ENCODE data around the gene ELF1.

DNA sequence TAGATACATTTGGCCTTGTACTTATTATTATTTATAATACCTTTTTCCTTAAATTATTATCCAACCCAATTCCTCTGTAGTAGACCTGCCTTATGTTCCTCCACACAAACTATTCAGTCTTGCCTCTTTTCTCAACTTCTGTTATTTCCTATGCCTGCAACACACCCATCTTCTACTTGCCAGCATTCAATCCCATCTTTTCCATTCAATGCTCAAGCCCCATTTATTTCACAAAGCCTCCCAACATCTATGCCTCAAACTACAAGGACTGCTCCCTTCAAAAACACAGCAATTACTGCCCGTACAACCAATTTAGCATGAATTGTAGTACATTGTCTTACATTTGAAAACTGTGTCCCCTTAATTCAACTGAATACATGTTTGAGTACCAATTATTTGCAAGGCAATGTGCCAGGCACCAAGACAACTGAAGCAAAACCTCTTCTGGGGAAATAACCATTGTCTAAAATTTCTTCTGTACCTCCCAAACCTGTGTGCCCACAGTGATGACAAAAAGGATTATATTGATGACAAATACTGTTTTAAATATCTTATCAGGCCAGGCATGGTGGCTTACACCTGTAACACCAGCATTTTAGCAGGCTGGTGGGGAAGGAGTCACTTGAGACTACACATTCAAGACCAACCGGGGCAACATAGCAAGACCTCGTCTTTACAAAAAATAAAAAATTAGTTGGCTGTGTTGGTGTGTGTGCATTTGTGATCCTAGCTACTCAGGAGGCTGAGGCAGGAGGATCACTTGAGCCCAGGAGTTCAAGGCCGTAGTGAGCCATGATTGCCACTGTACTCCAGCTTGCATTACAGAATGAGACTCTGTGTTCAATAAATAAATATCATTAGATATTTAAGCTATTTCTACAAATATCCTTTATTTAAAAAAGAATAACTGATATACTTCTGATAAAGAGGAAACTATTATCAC lies 35.1 kb downstream of the ELF1 start:
- TF ChIP-seq, protein P1, sequence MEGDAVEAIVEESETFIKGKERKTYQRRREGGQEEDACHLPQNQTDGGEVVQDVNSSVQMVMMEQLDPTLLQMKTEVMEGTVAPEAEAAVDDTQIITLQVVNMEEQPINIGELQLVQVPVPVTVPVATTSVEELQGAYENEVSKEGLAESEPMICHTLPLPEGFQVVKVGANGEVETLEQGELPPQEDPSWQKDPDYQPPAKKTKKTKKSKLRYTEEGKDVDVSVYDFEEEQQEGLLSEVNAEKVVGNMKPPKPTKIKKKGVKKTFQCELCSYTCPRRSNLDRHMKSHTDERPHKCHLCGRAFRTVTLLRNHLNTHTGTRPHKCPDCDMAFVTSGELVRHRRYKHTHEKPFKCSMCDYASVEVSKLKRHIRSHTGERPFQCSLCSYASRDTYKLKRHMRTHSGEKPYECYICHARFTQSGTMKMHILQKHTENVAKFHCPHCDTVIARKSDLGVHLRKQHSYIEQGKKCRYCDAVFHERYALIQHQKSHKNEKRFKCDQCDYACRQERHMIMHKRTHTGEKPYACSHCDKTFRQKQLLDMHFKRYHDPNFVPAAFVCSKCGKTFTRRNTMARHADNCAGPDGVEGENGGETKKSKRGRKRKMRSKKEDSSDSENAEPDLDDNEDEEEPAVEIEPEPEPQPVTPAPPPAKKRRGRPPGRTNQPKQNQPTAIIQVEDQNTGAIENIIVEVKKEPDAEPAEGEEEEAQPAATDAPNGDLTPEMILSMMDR (IDR thresholded peaks at IDR 0.05): no peak
- TF ChIP-seq POLR2A (IDR thresholded peaks at IDR 0.05): no peak

Data from uterus (tissue), 2 donors.